ENCODE data around the gene CFB.

GRCh38 chr6:31945507-31946369 is at the start of gene CFB:
- TF ChIP-seq, protein P1, sequence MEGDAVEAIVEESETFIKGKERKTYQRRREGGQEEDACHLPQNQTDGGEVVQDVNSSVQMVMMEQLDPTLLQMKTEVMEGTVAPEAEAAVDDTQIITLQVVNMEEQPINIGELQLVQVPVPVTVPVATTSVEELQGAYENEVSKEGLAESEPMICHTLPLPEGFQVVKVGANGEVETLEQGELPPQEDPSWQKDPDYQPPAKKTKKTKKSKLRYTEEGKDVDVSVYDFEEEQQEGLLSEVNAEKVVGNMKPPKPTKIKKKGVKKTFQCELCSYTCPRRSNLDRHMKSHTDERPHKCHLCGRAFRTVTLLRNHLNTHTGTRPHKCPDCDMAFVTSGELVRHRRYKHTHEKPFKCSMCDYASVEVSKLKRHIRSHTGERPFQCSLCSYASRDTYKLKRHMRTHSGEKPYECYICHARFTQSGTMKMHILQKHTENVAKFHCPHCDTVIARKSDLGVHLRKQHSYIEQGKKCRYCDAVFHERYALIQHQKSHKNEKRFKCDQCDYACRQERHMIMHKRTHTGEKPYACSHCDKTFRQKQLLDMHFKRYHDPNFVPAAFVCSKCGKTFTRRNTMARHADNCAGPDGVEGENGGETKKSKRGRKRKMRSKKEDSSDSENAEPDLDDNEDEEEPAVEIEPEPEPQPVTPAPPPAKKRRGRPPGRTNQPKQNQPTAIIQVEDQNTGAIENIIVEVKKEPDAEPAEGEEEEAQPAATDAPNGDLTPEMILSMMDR (IDR thresholded peaks at IDR 0.05; ENCODE audit: insufficient read depth, low read depth, low read length), result no peak
- no peak for TF ChIP-seq EZH2 (IDR thresholded peaks at IDR 0.05; ENCODE audit: insufficient read depth, low read length)
